H9 (cell line): ENCODE measurements around the gene CADM1. TPM values are rescaled to one million over a fixed set of nuclear protein-coding genes. Genes with fewer than 3 reads are reported as not detected.

Experiments used
- DNase-seq: peaks from one replicate; pipeline ENCODE4 v3.0.0-alpha.2; 2017
- H2AFZ ChIP-seq: one replicate; pipeline ENCODE4 v1.6.1; 2013; ENCODE audit warnings: mild to moderate bottlenecking, low read length, control low read depth, moderate library complexity
- H2AK5ac ChIP-seq: 2 replicates; pipeline ENCODE4 v1.6.1; 2013; ENCODE audit warnings: low read length, control low read depth, mixed read lengths; ENCODE audit not compliant: insufficient read length
- H2BK120ac ChIP-seq: one replicate; pipeline ENCODE4 v1.6.1; 2013; ENCODE audit warnings: low read depth, mild to moderate bottlenecking, low read length, control low read depth, inconsistent platforms; ENCODE audit not compliant: poor library complexity, severe bottlenecking
- H2BK12ac ChIP-seq: 2 replicates; pipeline ENCODE4 v1.6.1; 2013; ENCODE audit warnings: low read length, control low read depth, mixed read lengths, low read depth; ENCODE audit not compliant: insufficient read length
- H2BK15ac ChIP-seq: 2 replicates; pipeline ENCODE4 v1.6.1; 2013; ENCODE audit warnings: low read depth, low read length, control low read depth
- H2BK20ac ChIP-seq: one replicate; pipeline ENCODE4 v1.6.1; 2013; ENCODE audit warnings: low read depth, mild to moderate bottlenecking, low read length, control low read depth, inconsistent platforms; ENCODE audit not compliant: poor library complexity, severe bottlenecking
- H2BK5ac ChIP-seq: 2 replicates; pipeline ENCODE4 v1.6.1; 2013; ENCODE audit warnings: low read length, control low read depth, mixed read lengths; ENCODE audit not compliant: insufficient read length
- H3K14ac ChIP-seq: 2 replicates; pipeline ENCODE4 v1.6.1; 2013; ENCODE audit warnings: low read length, control low read depth; ENCODE audit not compliant: insufficient read depth
- H3K18ac ChIP-seq: 2 replicates; pipeline ENCODE4 v1.6.1; 2013; ENCODE audit warnings: low read depth, mild to moderate bottlenecking, mixed read lengths, low read length, control low read depth; ENCODE audit not compliant: insufficient read length
- H3K23ac ChIP-seq: 2 replicates; pipeline ENCODE4 v1.6.1; 2013; ENCODE audit warnings: low read length, control low read depth, mixed read lengths, low read depth; ENCODE audit not compliant: insufficient read length
- H3K23me2 ChIP-seq: 2 replicates; pipeline ENCODE4 v1.6.1; 2013; ENCODE audit warnings: low read depth, mild to moderate bottlenecking, mixed read lengths, low read length, control low read depth; ENCODE audit not compliant: insufficient read length, poor library complexity, severe bottlenecking
- H3K27ac ChIP-seq: 2 replicates; pipeline ENCODE4 v1.5.1; 2013; ENCODE audit warnings: low read length, control low read depth, mixed read lengths, low read depth; ENCODE audit not compliant: insufficient read length
- H3K27me3 ChIP-seq: 2 replicates; pipeline ENCODE4 v1.6.1; 2013; ENCODE audit warnings: low read length, control low read depth, inconsistent platforms; ENCODE audit not compliant: insufficient read depth
- H3K4ac ChIP-seq: 2 replicates; pipeline ENCODE4 v1.6.1; 2013; ENCODE audit warnings: low read depth, mild to moderate bottlenecking, control low read depth, inconsistent platforms, low read length, moderate library complexity
- H3K4me1 ChIP-seq: 2 replicates; pipeline ENCODE4 v1.6.1; 2013; ENCODE audit warnings: low read length, control low read depth, inconsistent platforms; ENCODE audit not compliant: insufficient read depth
- H3K4me2 ChIP-seq: 2 replicates; pipeline ENCODE4 v1.6.1; 2013; ENCODE audit warnings: low read length, control low read depth, mixed read lengths; ENCODE audit not compliant: insufficient read length, insufficient read depth
- H3K56ac ChIP-seq: 2 replicates; pipeline ENCODE4 v1.6.1; 2013; ENCODE audit warnings: low read depth, mild to moderate bottlenecking, mixed read lengths, low read length, control low read depth; ENCODE audit not compliant: insufficient read length
- H3K79me1 ChIP-seq: 2 replicates; pipeline ENCODE4 v1.6.1; 2013; ENCODE audit warnings: low read depth, mild to moderate bottlenecking, moderate library complexity, low read length, control low read depth, inconsistent platforms; ENCODE audit not compliant: insufficient read depth, poor library complexity, severe bottlenecking
- H3K79me2 ChIP-seq: 2 replicates; pipeline ENCODE4 v1.6.1; 2013; ENCODE audit warnings: low read length, control low read depth, inconsistent platforms; ENCODE audit not compliant: insufficient read depth
- H3K9ac ChIP-seq: 2 replicates; pipeline ENCODE4 v1.6.1; 2013; ENCODE audit warnings: low read length, control low read depth, mixed read lengths; ENCODE audit not compliant: insufficient read length; ENCODE audit errors: extremely low read depth
- H3K9me3 ChIP-seq: one replicate; pipeline ENCODE4 v1.6.1; 2013; ENCODE audit warnings: low read depth, low read length, inconsistent platforms; ENCODE audit not compliant: control insufficient read depth
- H3T11ph ChIP-seq: one replicate; pipeline ENCODE4 v1.6.1; 2013; ENCODE audit warnings: mild to moderate bottlenecking, low read length, control low read depth, inconsistent platforms
- H4K20me1 ChIP-seq: one replicate; pipeline ENCODE4 v1.6.1; 2013; ENCODE audit not compliant: control insufficient read depth, insufficient read length, insufficient read depth
- H4K5ac ChIP-seq: 2 replicates; pipeline ENCODE4 v1.6.1; 2013; ENCODE audit warnings: low read depth, mild to moderate bottlenecking, mixed read lengths, low read length, control low read depth; ENCODE audit not compliant: insufficient read length
- H4K8ac ChIP-seq: replicated peaks from 2 replicates; pipeline ENCODE4 v1.6.1; 2013; ENCODE audit warnings: low read length, control low read depth, mixed read lengths, low read depth; ENCODE audit not compliant: insufficient read length
- H4K91ac ChIP-seq: 2 replicates; pipeline ENCODE4 v1.6.1; 2013; ENCODE audit warnings: low read depth, mild to moderate bottlenecking, moderate library complexity, mixed read lengths, low read length, control low read depth; ENCODE audit not compliant: insufficient read length
- H3K27ac Mint-ChIP-seq, 3 experiments: 2 replicates in 2 of 3; 3 replicates in 1 of 3; pipeline ENCODE4 v1.8.0; 2020 to 2021; ENCODE audit warnings: mixed read lengths in 3 of 3, mild to moderate bottlenecking in 1 of 3, moderate library complexity in 1 of 3
- H3K27me3 Mint-ChIP-seq: 2 replicates; pipeline ENCODE4 v1.8.0; 2021; ENCODE audit warnings: low read depth, mild to moderate bottlenecking, moderate library complexity, mixed read lengths
- H3K36me3 Mint-ChIP-seq, 3 experiments: 2 replicates in 2 of 3; 3 replicates in 1 of 3; pipeline ENCODE4 v1.8.0; 2020 to 2021; ENCODE audit warnings: low read depth in 3 of 3, mixed read lengths in 3 of 3; ENCODE audit not compliant: insufficient read depth in 1 of 3
- H3K4me1 Mint-ChIP-seq, 2 experiments: 2 replicates each; pipeline ENCODE4 v1.8.0; 2020; ENCODE audit warnings: mixed read lengths in 2 of 2
- H3K4me3 Mint-ChIP-seq, 2 experiments: 2 replicates in 1 of 2; 3 replicates in 1 of 2; pipeline ENCODE4 v1.8.0; 2020 to 2021; ENCODE audit warnings: mild to moderate bottlenecking in 2 of 2, mixed read lengths in 2 of 2, moderate library complexity in 1 of 2
- H3K9me3 Mint-ChIP-seq, 2 experiments: 2 replicates in 1 of 2; 3 replicates in 1 of 2; pipeline ENCODE4 v1.8.0; 2020; ENCODE audit warnings: mild to moderate bottlenecking in 2 of 2, mixed read lengths in 2 of 2, moderate library complexity in 1 of 2
- WGBS: extraction: QIAGEN DNeasy Blood & Tissue Kit; methylation state at CpG from one replicate; pipeline ENCODE4 v1.1.7; 2013; ENCODE audit warnings: missing lambda C conversion rate, low lambda C conversion rate, mixed read lengths; ENCODE audit not compliant: insufficient read length; ENCODE audit errors: extremely low coverage; 5-methylcytosine and 5-hydroxymethylcytosine counted together
- long read RNA-seq: library from polyadenylated mRNA; unstranded; transcript quantifications from one replicate; pipeline ENCODE4 v2.0.0, GENCODE V29; 2020
- total RNA-seq: library from RNA; stranded (reverse); gene quantifications from 2 replicates; pipeline ENCODE4 v1.2.1, GENCODE V29; 2021
- TF ChIP-seq, protein P1 (sequence below): fragments of 200-600 bp; sonication (generic); conservative IDR thresholded peaks from 3 replicates; pipeline ENCODE4 v1.8.0; 2021; ENCODE audit warnings: antibody characterized with exemption, mild to moderate bottlenecking

CADM1 gene
- total RNA-seq, result 11.9 and 12.5 TPM in 2 replicates
- long read RNA-seq, transcript CADM1-222 (10 exons, 1,246 nt), result major isoform, 38 of 84 reads
- long read RNA-seq, partial matches to known transcripts, result 37 of 84 reads
- long read RNA-seq, other reads (novel, unspliced or antisense), result 9 of 84 reads

DNA sequence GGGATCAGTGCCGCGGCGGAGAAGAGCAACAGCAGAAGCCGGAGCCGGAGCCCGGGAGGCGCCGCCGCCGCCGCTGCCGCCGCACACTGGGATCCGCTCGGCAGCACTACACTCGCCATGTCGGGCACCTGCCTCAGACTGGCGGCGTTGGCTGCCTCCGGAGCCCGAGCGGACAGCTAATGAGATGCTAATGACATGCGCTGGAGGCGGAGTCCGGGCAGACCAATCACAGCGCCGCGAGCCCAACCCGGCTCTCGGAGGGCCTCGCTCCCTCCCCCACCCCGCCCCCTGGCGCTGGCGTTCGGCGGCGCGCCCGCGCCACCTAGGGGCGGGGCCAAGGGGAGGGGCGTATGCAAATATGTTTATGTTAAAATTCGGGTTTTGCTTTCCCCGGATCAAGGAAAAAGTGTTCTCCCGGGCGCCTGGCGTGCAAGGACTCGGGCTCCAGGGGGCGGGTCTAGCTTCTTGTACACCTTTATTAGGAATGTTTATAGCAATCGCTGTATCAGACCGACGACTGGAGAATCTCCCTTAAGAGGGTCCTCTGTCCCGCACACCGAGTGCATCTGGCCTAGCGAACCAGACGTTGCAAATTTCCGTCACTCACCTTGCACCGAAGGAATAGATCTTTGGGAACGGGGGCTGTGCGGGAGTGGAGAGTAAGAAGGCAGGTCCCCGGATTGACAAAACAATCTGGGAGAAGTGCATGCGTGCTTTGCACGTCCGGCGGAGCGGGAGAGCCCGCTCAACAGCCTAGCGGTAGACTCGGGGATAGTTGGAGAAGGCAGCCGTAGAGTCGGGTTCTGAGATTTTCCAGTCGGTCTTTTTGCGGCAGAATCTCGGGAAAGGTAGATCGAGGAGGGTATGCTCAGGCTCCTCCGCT is at the start of gene CADM1:
Gene CADM1, minus strand, starts transcription at position 140 of the 883 bp plus-strand sequence.
- no peak within 1 kb of the TSS for H2BK5ac ChIP-seq
- H3K4me2 ChIP-seq, result peak within 1 kb of the TSS; percentile 78
- no peak within 1 kb of the TSS; the same call in 1 of the 2 replicates for H2BK15ac ChIP-seq
- H3K4me3 Mint-ChIP-seq, result peak within 1 kb of the TSS; percentile 84 to 93
- H4K8ac ChIP-seq, result no peak within 1 kb of the TSS
- H3K4ac ChIP-seq, result no peak within 1 kb of the TSS
- H3K4me1 ChIP-seq, result no peaks in the 10 kb centered on the region
- peak within 1 kb of the TSS; percentile 88 to 95 (median 88) for H3K27ac Mint-ChIP-seq
- no peak within 1 kb of the TSS for H2BK20ac ChIP-seq
- peak within 1 kb of the TSS; percentile 73 for H3K9ac ChIP-seq
- H4K91ac ChIP-seq, result no peak within 1 kb of the TSS
- H3K14ac ChIP-seq, result 0 out of 2 replicates have a peak within 1 kb of the TSS, but pooled peaks have one; percentile 12
- H3K27me3 Mint-ChIP-seq, result peaks cover 52% of the 10 kb centered on the region
- no peaks in the 10 kb centered on the region for H3K79me1 ChIP-seq
- no CpG with 5 or more reads among the region's 76 CpGs for WGBS
- no peak within 1 kb of the TSS for H3K23ac ChIP-seq
- no peak within 1 kb of the TSS for H2BK12ac ChIP-seq
- H2BK120ac ChIP-seq, result no peak within 1 kb of the TSS
- H3K27me3 ChIP-seq, result peaks cover 21% of the 10 kb centered on the region; the same call in 1 of the 2 replicates
- peaks cover 5 to 8% of the 10 kb centered on the region in 2 experiments; a peak in 3 of 4 replicates for H3K4me1 Mint-ChIP-seq
- no peaks in the 10 kb centered on the region for H4K20me1 ChIP-seq
- H3K9me3 Mint-ChIP-seq, result no peaks in the 10 kb centered on the region
- H3K18ac ChIP-seq, result peak within 1 kb of the TSS; percentile 76
- no peaks in the 10 kb centered on the region for H3K79me2 ChIP-seq
- TF ChIP-seq, protein P1, sequence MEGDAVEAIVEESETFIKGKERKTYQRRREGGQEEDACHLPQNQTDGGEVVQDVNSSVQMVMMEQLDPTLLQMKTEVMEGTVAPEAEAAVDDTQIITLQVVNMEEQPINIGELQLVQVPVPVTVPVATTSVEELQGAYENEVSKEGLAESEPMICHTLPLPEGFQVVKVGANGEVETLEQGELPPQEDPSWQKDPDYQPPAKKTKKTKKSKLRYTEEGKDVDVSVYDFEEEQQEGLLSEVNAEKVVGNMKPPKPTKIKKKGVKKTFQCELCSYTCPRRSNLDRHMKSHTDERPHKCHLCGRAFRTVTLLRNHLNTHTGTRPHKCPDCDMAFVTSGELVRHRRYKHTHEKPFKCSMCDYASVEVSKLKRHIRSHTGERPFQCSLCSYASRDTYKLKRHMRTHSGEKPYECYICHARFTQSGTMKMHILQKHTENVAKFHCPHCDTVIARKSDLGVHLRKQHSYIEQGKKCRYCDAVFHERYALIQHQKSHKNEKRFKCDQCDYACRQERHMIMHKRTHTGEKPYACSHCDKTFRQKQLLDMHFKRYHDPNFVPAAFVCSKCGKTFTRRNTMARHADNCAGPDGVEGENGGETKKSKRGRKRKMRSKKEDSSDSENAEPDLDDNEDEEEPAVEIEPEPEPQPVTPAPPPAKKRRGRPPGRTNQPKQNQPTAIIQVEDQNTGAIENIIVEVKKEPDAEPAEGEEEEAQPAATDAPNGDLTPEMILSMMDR, result peak; percentile 64
- no peak within 1 kb of the TSS for H3K56ac ChIP-seq
- no peak within 1 kb of the TSS for H4K5ac ChIP-seq
- H2AK5ac ChIP-seq, result no peak within 1 kb of the TSS
- H3K27ac ChIP-seq, result peak within 1 kb of the TSS; percentile 42
- H3K23me2 ChIP-seq, result peaks cover 24% of the 10 kb centered on the region
- H2AFZ ChIP-seq, result peak within 1 kb of the TSS; percentile 97
- no peaks in the 10 kb centered on the region for H3K9me3 ChIP-seq
- H3K36me3 Mint-ChIP-seq, result no peaks in the 10 kb centered on the region
- no peak within 1 kb of the TSS for H3T11ph ChIP-seq
- peak; percentile 98 for DNase-seq
